AG09319 (cell line): ENCODE results near the gene MAGEH1.
"Not testable (repeated sequence)": the region's sequence is repeated elsewhere in the genome, so short reads cannot be mapped to it uniquely, and the experiment has no call there.

Experiments used
- DNase-seq: peaks from one replicate; pipeline ENCODE4 v3.0.0-alpha.2; 2010; ENCODE audit warnings: low read depth; ENCODE audit errors: extremely low read depth
- TF ChIP-seq, protein P1 (sequence below): IDR thresholded peaks from 2 replicates; pipeline ENCODE4 v1.5.1; 2011; ENCODE audit warnings: low read depth, mild to moderate bottlenecking, inconsistent platforms, low read length, moderate library complexity

MAGEH1 gene

DNA sequence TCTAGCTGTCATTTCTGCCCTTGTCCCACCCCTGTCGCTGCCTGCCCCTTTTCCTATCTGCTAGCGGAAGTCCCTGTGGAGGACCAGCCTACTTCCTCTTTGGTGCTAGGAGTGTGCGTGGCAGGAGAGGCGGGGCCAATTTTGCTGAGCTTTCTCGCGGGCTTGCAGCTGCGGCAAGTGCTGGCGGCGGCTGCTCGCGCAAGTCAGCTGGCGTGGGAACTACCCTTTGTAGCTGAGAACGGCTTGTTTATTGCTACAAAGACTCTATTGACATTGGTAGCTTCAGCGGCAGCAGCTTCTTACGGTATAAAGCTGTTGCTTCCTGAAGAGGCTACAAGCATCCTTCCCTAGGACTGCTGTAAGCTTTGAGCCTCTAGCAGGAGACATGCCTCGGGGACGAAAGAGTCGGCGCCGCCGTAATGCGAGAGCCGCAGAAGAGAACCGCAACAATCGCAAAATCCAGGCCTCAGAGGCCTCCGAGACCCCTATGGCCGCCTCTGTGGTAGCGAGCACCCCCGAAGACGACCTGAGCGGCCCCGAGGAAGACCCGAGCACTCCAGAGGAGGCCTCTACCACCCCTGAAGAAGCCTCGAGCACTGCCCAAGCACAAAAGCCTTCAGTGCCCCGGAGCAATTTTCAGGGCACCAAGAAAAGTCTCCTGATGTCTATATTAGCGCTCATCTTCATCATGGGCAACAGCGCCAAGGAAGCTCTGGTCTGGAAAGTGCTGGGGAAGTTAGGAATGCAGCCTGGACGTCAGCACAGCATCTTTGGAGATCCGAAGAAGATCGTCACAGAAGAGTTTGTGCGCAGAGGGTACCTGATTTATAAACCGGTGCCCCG lies at the start of gene MAGEH1:
MAGEH1 (plus strand) TSS at position 138 of the 843 bp plus-strand sequence; CDS start at position 386, 248 bp downstream.
- TF ChIP-seq, protein P1, sequence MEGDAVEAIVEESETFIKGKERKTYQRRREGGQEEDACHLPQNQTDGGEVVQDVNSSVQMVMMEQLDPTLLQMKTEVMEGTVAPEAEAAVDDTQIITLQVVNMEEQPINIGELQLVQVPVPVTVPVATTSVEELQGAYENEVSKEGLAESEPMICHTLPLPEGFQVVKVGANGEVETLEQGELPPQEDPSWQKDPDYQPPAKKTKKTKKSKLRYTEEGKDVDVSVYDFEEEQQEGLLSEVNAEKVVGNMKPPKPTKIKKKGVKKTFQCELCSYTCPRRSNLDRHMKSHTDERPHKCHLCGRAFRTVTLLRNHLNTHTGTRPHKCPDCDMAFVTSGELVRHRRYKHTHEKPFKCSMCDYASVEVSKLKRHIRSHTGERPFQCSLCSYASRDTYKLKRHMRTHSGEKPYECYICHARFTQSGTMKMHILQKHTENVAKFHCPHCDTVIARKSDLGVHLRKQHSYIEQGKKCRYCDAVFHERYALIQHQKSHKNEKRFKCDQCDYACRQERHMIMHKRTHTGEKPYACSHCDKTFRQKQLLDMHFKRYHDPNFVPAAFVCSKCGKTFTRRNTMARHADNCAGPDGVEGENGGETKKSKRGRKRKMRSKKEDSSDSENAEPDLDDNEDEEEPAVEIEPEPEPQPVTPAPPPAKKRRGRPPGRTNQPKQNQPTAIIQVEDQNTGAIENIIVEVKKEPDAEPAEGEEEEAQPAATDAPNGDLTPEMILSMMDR: no peak
- peak; percentile 31 for DNase-seq

DNA sequence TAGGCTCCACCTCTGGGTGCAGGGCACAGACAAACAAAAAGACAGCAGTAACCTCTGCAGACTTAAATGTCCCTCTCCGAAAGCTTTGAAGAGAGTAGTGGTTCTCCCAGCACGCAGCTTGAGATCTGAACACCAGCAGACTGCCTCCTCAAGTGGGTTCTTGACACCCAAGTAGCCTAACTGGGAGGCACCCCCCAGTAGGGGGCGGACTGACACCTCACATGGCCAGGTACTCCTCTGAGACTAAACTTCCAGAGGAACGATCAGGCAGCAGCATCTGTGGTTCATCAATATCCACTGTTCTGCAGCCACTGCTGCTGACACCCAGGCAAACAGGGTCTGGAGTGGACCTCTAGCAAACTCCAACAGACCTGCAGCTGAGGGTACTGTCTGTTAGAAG lies 24.8 kb upstream of the MAGEH1 start:
- DNase-seq: not testable (repeated sequence)

DNA sequence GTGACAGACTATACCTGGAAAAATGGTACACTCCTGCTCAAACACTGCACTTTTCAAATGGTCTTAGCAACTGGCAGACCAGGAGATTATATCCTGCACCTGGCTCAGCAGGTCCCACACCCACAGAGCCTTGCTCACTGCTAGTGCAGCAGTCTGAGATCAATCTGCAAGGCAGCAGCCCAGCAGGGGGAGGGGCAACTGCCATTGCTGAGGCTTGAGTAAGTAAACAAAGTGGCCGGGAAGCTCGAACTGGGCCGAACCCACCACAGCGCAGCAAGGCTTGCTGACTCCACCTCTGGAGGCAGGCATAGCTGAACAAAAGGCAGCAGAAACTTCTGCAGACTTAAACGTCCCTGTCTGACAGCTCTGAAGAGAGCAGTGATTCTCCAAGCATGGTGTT lies 8.5 kb upstream of the MAGEH1 start:
- DNase-seq: not testable (repeated sequence)

DNA sequence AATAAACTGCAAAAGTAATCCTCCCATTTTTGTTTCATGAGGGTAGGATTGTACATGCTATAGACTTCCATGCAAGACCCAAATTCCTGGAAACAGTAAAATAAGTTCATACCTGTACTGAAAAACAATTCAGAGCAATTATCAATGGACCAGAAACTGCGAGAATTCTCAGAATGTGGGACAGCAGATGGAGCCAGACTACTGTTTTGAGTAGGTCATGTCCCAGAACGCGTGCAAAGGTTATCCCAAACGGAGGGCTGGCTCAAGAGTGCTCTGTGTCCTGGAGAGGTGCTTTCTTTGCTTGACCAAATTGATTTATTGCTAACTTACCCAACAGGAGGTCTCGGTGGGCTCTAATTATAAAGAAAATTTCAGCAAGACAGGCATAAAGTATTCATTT lies 1.7 kb upstream of the MAGEH1 start:
- DNase-seq: no peak
- TF ChIP-seq, protein P1: no peak

GRCh38 chrX:55451141-55451540 lies 786 bp upstream of the MAGEH1 start:
- TF ChIP-seq, protein P1: no peak
- no peak for DNase-seq

DNA sequence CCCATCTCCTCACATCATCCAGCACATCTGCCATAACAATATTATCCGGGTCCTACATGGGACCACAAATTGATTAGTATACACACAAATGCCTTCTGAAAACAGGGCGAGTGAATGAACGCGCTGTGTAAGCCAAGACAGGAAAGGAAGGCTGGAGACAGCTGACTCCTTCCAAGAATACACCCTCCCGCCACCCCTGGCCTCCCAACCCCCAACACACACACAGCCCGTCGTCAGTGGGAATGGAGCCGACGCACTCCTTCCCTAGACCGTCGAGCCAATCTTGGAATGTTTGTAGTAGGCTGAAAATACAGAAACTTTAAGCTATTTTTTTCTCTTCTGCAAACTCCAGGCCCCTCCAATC lies 319 bp upstream of the MAGEH1 start:
- DNase-seq: no peak
- TF ChIP-seq, protein P1: no peak

DNA sequence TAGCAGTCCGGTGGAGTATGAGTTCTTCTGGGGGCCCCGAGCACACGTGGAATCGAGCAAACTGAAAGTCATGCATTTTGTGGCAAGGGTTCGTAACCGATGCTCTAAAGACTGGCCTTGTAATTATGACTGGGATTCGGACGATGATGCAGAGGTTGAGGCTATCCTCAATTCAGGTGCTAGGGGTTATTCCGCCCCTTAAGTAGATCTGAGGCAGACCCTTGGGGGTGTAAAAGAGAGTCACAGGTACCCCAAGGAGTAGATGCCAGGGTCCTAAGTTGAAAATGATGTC lies 852 bp downstream of the MAGEH1 start:
- TF ChIP-seq, protein P1: no peak
- no peak for DNase-seq

GRCh38 chrX:55455708-55456107 lies 3.8 kb downstream of the MAGEH1 start:
- not testable (repeated sequence) for DNase-seq

DNA sequence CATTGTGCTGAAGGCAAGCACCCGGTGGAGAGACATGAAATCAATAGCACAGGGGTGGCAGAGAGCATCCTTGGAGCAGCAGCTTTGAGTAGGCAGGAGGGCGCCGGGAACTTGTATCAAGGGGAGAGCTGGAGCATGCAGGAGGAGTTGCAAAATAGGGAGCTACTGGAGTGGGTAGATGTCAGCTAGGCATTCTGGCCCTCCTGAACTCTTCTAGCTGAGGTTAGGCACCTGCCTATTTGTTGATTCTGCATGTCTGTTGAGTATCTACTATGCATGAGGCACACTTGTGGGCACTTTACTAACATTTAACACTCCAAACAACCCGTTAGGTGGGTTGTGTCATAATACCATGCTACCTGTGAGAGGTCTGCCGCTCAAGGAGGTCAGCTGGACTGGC lies 7.5 kb downstream of the MAGEH1 start:
- DNase-seq: not testable (repeated sequence)

- not testable (repeated sequence) for DNase-seq
Measured at GRCh38 chrX:55459926-55460325, 8.0 kb downstream of the MAGEH1 start.

DNA sequence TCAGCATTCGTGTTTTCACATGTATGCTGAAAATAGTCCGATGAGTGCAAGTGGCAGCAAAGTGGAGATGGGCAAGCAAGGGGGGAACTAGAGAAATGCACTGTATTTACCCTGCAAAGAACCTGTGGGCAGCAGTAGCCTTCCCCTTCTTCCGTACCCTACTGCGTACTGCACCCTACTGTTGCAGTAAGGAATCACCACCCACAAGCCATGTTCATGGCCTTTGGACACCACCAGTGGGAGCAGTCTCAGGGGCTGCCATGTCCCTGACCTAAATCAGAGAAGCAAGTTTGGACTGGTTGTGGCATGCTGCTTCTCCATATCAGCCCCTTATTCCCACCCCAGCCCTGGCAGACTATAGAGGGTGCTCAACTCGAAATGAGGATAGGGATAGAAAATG lies 12.1 kb downstream of the MAGEH1 start:
- DNase-seq: not testable (repeated sequence)

DNA sequence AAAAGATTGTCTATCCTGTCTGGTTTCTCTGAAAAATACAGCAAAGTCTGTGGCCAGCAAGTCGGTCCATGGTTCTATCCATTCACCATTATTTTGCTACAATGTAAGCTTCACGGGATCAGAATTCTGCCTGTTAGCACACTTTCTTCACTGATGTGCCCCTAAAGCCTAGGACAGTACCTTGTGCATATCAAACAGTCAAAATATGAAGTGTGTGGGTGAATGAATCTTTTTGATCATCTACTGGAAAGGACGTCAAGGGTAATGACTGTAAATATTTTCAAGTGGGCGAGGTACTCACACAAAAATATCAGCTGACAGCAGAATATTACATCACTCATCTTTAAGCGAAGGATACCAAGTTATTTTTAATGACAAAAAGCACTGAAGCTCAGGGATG lies 13.2 kb downstream of the MAGEH1 start:
- not testable (repeated sequence) for DNase-seq

DNA sequence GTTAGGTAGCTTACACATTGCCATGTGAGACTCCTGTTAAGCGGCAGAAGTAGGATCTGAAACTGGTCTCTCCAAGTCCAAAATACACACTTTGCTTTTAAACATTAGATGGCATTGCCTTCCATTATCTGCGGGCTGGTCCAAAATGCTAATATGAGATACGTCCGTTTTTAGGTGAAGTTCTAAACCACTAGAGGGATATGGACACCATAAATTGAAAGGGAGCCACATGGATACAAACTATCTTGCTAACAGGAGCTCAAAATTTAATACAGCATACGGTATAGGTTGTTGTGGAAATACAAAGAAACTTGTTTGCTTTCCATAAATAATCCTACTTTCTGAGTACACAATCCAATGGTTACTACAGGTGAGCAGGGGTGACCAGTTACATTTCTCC lies 13.9 kb downstream of the MAGEH1 start:
- DNase-seq: not testable (repeated sequence)

DNA sequence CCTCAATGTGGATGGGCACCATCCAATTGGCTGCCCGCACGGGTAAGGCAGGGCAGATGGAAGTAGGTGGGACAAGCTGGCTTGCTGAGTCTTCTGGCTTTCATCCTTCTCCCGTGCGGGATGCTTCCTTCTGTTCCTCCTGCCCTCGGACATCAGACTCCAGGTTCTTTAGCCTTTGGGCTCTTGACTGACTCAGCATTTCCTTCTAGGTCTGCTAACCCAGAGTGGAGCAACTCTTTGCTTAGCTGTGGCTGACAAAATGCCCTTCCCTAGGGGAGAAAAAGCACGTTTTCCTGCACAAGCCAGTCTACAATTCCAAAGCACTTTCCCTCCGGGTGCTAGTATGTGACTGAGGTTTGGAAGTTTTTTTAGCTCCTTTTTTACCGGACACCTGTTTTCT lies 28.0 kb downstream of the MAGEH1 start:
- DNase-seq: not testable (repeated sequence)
